Activated naive CD4-positive, alpha-beta T cell treated with anti-CD3 and anti-CD28 coated beads, Interleukin-2, amount 50 U/mL, for 72 hours (primary cell): Measurements from ENCODE around the gene PACSIN2. TPM values are rescaled to one million over a fixed set of nuclear protein-coding genes. Genes with fewer than 3 reads are reported as not detected.
A peak's percentile ranks its signal among the peaks of the same experiment; 100 is the strongest.
"Not testable (repeated sequence)": the region's sequence is repeated elsewhere in the genome, so short reads cannot be mapped to it uniquely, and the experiment has no call there.

Experiments
- ATAC-seq, 2 donors: fragments of 150-1000 bp; cut with Tn5 transposase; 2 replicates each; pipeline ENCODE4 v1.10.0; 2021; ENCODE audit warnings: mild to moderate bottlenecking in 2 of 2, moderate library complexity in 2 of 2
- DNase-seq, 2 donors: peaks; one replicate each; pipeline ENCODE4 v3.0.0; 2021 to 2022; ENCODE audit warnings: low spot score in 2 of 2
- H3K27ac Mint-ChIP-seq, 2 donors: one replicate each; pipeline ENCODE4 v1.8.0; 2022; ENCODE audit warnings: mild to moderate bottlenecking in 2 of 2, mixed read lengths in 2 of 2
- H3K36me3 Mint-ChIP-seq, 2 donors: one replicate each; pipeline ENCODE4 v1.8.0; 2022; ENCODE audit warnings: mixed read lengths in 2 of 2
- H3K9me3 Mint-ChIP-seq, 2 donors: one replicate each; pipeline ENCODE4 v1.8.0; 2022; ENCODE audit warnings: mixed read lengths in 2 of 2
- total RNA-seq, 2 donors: library from RNA; stranded (reverse); gene quantifications; one replicate each; pipeline ENCODE4 v1.2.3, GENCODE V29; 2022

Gene PACSIN2
- total RNA-seq, result 10 to 100 TPM; 25.6 to 28.2 TPM

GRCh38 chr22:43014869-43015676 is at the start of gene PACSIN2:
Gene PACSIN2, minus strand, starts transcription at chr22:43015149. Its CDS starts 103,069 bp downstream, at chr22:42912080.
- DNase-seq, result peak; percentile 99
- peak within 1 kb of the TSS; percentile 90 to 91 for H3K27ac Mint-ChIP-seq
- peaks cover 0 to 6% of the 10 kb centered on the region in 2 donors for H3K36me3 Mint-ChIP-seq
- H3K9me3 Mint-ChIP-seq, result no peaks in the 10 kb centered on the region
- ATAC-seq, result peak; percentile 98 to 99

- Mint-ChIP-seq H3K36me3 (peaks cover 0 to 4% of the 10 kb centered on the region in 2 donors), H3K27ac (no peak overlapping the region), H3K9me3 (no peaks in the 10 kb centered on the region)
- peak in 1 of 2 donors; percentile 77 for DNase-seq
- peak in 1 of 2 donors; percentile 56 for ATAC-seq
Measured at GRCh38 chr22:43060183-43060582, 45.2 kb upstream of the PACSIN2 start.

- Mint-ChIP-seq H3K27ac (peak overlapping the region in 1 of 2 donors; percentile 69), H3K9me3 (no peaks in the 10 kb centered on the region), H3K36me3 (no peaks in the 10 kb centered on the region)
- ATAC-seq (no peak), DNase-seq (no peak)
Measured at GRCh38 chr22:43057641-43058040, 42.7 kb upstream of the PACSIN2 start.

GRCh38 chr22:43053176-43053575 is 38.2 kb upstream of the PACSIN2 start:
- no peak for DNase-seq
- no peak for ATAC-seq
- Mint-ChIP-seq H3K27ac (no peak overlapping the region), H3K9me3 (no peaks in the 10 kb centered on the region), H3K36me3 (no peaks in the 10 kb centered on the region)

GRCh38 chr22:43050995-43051394 is 36.0 kb upstream of the PACSIN2 start:
- DNase-seq, result no peak
- Mint-ChIP-seq H3K36me3 (no peaks in the 10 kb centered on the region), H3K27ac (no peak overlapping the region), H3K9me3 (no peaks in the 10 kb centered on the region)
- no peak for ATAC-seq

GRCh38 chr22:43047605-43048004 is 32.7 kb upstream of the PACSIN2 start:
- Mint-ChIP-seq H3K27ac (no peak overlapping the region), H3K36me3 (no peaks in the 10 kb centered on the region), H3K9me3 (no peaks in the 10 kb centered on the region)
- no peak for DNase-seq
- ATAC-seq, result no peak

GRCh38 chr22:43044290-43044712 is 29.4 kb upstream of the PACSIN2 start:
- DNase-seq (no peak), ATAC-seq (no peak)
- Mint-ChIP-seq H3K27ac (no peak overlapping the region), H3K9me3 (no peaks in the 10 kb centered on the region), H3K36me3 (no peaks in the 10 kb centered on the region)

GRCh38 chr22:43042101-43042780 is 27.3 kb upstream of the PACSIN2 start:
- Mint-ChIP-seq H3K36me3 (no peaks in the 10 kb centered on the region), H3K27ac (peak overlapping the region in 1 of 2 donors; percentile 52), H3K9me3 (no peaks in the 10 kb centered on the region)
- no peak for DNase-seq
- ATAC-seq, result no peak

GRCh38 chr22:43039800-43040199 is 24.9 kb upstream of the PACSIN2 start:
- no peak overlapping the region for H3K27ac Mint-ChIP-seq
- no peak for ATAC-seq
- H3K9me3 Mint-ChIP-seq, result no peaks in the 10 kb centered on the region
- no peak for DNase-seq
- H3K36me3 Mint-ChIP-seq, result no peaks in the 10 kb centered on the region

- DNase-seq (no peak), ATAC-seq (no peak)
- Mint-ChIP-seq H3K27ac (peak overlapping the region in 1 of 2 donors; percentile 60), H3K36me3 (no peaks in the 10 kb centered on the region), H3K9me3 (no peaks in the 10 kb centered on the region)
Measured at GRCh38 chr22:43038325-43038724, 23.4 kb upstream of the PACSIN2 start.

GRCh38 chr22:43036282-43036829 is 21.4 kb upstream of the PACSIN2 start:
- Mint-ChIP-seq H3K9me3 (no peaks in the 10 kb centered on the region), H3K36me3 (no peaks in the 10 kb centered on the region), H3K27ac (no peak overlapping the region)
- DNase-seq (no peak), ATAC-seq (no peak)

GRCh38 chr22:43035250-43035649 is 20.3 kb upstream of the PACSIN2 start:
- Mint-ChIP-seq H3K36me3 (no peaks in the 10 kb centered on the region), H3K27ac (no peak overlapping the region), H3K9me3 (no peaks in the 10 kb centered on the region)
- DNase-seq, result no peak
- no peak for ATAC-seq

GRCh38 chr22:43031617-43032016 is 16.7 kb upstream of the PACSIN2 start:
- no peak for DNase-seq
- Mint-ChIP-seq H3K27ac (no peak overlapping the region), H3K9me3 (no peaks in the 10 kb centered on the region), H3K36me3 (no peaks in the 10 kb centered on the region)
- ATAC-seq, result no peak

GRCh38 chr22:43018615-43019014 is 3.7 kb upstream of the PACSIN2 start:
- Mint-ChIP-seq H3K9me3 (no peaks in the 10 kb centered on the region), H3K36me3 (peaks cover 0 to 6% of the 10 kb centered on the region in 2 donors), H3K27ac (no peak overlapping the region)
- no peak for DNase-seq
- no peak for ATAC-seq

GRCh38 chr22:43017525-43018460 is 2.8 kb upstream of the PACSIN2 start:
- no peak for ATAC-seq

GRCh38 chr22:43016150-43016549 is 1.2 kb upstream of the PACSIN2 start:
- DNase-seq, H3K27ac Mint-ChIP-seq, H3K36me3 Mint-ChIP-seq, H3K9me3 Mint-ChIP-seq, ATAC-seq: not testable (repeated sequence)

More at GRCh38 chr22:43017525-43018460, 2.8 kb upstream of the PACSIN2 start:
- peaks cover 0 to 6% of the 10 kb centered on the region in 2 donors for H3K36me3 Mint-ChIP-seq
- DNase-seq, result no peak
- H3K27ac Mint-ChIP-seq, result no peak overlapping the region
- H3K9me3 Mint-ChIP-seq, result no peaks in the 10 kb centered on the region
